NCI-H82 treated with DMSO at 0.1 percent for 48 hours (cell line): ENCODE measurements around the gene MED6.
A peak's percentile ranks its signal among the peaks of the same experiment; 100 is the strongest.

Experiments
- DNase-seq: peaks from one replicate; lab custom pipeline; 2025; ENCODE audit not compliant: unreplicated experiment; lab: John Stamatoyannopoulos, UW

MED6 gene, protein sequence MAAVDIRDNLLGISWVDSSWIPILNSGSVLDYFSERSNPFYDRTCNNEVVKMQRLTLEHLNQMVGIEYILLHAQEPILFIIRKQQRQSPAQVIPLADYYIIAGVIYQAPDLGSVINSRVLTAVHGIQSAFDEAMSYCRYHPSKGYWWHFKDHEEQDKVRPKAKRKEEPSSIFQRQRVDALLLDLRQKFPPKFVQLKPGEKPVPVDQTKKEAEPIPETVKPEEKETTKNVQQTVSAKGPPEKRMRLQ

DNA sequence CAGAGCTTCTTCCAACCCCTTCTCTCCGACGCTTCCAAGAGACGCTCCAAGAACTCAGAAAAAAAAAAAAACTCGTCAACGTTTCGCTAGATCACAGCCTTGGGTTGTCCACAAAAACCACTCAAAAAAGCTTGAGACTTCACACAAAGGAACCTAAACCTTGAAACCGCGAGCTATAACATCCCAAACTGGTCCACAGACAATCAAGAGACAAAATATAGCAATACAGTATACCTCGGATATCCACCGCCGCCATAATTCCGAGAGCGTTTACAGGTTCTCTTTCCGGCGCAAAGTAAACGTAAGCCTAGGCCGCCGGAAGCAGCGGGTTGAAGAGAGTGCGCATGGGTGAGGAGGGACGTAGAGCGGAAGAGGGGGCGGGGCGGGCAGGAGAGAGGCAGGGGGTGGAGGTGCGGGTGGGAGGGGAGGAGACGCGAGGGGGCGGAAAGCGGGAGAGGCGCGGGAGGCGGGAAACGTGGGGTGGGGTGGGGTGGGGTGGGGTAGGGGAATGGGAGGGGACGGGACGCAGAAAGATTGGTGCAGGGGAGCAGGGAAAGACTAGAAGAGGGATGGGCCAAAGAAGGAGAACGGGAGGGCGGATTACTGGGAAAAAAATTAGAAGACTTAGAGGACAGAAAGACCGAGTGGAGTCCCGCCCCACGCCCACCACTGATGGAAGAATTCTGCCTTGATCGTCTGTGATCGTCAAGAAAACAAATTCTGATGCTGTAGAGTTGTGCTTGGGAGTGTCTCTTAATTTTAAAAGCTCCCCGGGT is at the start of gene MED6:
Gene MED6, minus strand, starts transcription at position 274 of the 776 bp plus-strand sequence. Its CDS starts 18 bp downstream, at position 256.
- peak; percentile 95 for DNase-seq

DNA sequence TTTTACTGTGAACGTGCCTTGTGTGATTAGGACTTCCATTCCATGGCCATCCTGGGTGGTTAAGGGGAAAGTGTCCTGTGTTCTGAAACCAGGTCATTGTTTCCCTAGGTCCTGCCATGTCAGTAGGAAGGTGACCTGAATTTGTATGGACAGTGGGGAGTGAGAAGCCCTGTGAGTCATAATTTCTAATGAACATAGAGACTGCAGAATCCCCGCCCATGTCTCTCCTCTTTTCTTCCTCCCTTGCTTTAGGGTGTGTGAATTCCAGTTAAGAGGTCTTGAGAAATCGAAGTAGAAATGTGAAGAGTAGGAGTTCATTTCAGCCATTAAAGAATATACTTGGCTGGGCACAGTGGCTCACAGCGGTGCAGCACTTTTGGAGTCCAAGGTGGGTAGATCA is 49.3 kb upstream of the MED6 start:
- no peak for DNase-seq

DNA sequence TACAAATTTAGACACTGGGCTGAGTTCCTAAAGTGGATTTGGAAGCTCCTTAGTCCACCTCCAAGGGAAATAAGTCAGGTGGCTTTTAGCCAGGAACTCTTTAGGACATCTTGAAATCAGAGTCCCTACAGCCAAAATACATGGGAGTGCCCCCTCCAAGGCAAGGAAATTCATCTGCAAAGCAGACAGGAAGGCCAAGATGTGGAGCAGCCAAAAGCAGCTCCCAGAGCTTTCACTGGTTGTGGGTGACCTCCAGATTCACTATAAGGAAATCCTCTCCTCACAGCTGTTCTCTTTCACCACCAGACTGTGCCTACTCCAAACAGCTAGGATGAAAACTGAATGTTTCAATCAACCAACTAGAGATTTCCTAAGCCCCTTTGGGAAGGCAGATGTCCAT is 47.9 kb upstream of the MED6 start:
- DNase-seq = no peak

DNA sequence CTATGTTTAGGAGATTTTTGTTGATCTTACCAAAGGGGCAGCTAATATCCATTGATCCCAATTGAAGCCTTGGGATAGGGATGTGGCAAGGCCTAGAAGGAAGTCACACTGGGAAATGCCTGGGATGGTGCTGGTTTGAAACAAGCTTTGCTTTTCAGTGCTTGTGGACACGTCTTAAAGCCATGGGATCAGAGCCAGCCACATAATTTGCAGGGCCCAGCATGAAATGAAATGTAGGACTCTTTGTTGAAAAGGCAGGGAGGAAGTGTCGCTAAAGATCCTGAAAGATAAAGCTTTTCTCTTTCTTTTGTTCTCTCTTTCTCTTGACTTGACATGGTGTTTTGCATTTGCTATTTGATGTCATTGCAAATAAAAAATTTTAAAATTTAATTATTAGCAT is 46.2 kb upstream of the MED6 start:
- no peak for DNase-seq

DNA sequence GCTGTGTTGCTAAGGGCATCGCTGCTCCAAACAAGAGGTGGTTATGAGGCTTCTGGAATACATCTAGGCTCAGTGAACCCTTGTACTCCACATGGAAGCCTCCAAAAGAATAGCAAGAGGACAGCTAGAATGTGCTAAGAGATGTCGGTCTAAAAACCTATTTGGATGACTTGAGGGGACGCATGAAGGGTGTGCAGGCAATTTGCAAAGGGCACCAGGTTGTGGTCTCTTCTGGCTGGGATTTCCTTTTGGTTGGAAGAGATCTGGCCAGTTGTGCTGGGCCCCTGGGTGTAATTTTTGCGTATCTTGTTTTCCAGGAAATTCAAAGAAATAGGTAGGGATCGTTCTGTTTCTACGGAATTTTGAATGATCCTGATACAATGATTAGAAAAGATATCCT is 45.4 kb upstream of the MED6 start:
- no peak for DNase-seq

DNA sequence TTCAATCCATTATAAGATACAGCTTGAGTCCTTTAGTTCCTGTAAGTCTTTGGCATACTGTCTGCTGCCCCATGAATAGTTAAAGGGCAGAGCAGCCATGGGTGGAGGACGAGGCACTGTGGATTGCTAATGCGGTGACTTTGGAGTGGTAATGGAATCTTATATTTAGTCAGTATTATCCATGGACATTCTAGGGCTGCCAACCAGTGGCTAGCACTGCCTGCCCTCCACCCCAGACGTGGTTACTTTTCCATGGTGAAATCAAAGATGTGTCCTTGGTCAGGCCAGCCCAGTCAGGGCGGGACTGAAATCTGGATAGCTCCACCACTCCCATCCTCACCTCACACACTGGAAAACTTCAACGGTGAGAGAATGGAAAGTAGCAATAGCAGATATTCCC is 43.5 kb upstream of the MED6 start:
- no peak for DNase-seq

DNA sequence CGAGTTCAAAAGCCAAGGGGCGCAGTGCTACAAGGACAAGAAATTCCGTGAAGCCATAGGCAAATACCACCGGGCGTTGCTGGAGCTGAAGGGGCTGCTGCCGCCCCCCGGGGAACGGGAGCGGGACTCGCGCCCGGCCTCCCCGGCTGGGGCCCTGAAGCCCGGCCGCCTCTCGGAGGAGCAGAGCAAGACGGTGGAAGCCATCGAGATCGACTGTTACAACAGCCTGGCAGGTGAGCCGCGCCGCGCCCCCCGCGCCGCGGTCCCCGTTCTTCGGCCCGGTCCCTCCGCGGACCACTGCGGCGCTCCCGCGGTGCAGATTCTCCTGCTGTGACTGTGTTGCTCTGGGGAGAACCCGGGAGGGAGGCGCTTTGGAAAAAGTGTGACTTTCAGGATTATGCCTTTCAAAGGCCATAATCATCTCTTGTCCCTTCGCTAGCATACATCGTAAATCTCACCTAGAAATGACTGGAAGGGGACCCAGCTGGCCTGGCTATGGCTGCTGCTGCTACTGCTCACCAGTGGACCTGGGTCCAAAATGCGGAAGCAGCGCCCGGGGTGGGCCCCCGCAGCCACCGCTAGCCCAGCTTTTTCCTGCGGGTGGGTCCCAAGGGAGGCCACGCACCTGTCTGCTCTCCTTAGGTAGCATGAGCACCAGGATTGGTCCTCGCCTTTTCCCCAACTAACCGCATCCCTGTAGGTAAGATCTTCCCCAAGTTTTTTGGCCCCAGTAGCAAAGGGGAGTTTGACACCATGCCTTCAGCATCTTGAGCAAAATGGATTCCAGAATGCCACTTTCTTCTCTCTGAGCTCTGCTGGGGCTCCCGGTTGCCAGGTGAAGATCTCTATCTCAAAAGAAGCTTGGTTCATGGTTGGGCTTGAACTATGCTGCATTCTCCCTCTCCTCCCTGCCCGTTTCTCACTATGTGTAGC is 42.1 kb upstream of the MED6 start:
- DNase-seq = no peak

DNA sequence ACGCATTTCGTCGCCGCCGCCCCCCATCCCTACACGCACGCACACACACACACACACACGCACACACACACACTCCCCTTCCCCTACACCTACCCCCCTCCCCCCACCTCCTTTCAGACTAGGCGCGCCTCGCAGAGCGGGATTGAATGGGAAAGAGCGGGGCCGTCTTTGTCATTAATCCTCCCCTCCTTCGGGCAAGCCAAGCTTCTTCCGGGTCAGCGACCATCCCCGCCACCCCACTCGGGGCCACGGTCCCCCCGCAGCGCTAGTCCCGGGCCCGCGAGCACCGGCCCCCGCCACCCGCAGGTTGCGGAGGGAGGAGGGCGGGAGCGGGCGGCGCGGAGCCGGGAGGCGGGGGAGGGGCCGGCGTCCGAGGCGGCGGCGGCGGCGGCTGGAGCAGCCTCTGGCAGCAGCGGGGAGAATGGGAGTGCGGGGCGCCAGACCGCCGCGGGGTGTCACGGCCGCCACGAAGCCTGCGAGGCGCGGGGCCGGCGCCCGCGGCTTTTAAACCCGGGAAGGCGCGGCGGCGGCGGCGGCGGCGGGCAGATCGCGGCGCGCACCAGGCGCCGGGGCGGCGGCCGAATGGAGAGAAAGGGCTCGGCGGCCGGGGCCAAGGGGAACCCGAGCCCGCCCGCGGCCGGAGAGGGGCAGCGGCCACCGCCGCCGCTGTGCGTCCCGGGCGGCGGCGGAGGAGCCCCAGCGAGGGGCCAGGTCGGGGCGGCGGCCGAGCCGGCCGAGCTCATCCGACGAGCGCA is 41.3 kb upstream of the MED6 start, which contains the start of gene TTC9:
Gene TTC9, plus strand, starts transcription at position 369 of the 755 bp plus-strand sequence. Its CDS starts 214 bp downstream, at position 583.
- no peak for DNase-seq

DNA sequence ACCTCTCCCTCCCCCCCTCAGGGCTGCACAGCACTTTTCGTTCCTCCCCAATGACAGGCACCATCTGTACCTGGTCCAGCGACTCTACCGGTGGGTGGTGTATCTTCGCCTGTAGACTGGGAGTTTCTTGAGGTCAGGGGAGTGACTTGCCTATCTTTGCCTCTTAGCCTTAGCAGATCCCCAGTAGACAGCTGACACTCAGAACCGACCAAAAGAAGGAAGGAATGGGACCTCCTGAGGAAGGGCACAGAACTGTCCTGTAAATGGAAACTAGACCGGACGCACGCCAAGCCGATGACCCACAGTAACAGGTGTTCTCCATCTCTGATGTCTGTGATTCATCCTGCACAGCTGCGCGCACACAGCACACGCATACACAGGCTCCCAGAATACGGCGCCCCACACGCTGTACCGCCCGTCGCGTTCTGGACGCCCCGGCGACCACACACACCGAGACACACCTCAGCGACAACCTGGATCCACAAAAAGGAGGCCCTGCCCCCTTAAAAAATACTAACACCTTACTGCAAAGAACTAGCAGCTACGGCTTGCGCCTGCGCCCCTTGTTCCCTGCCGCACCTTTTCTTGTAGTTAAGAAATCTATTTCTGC is 40.6 kb upstream of the MED6 start:
- no peak for DNase-seq

DNA sequence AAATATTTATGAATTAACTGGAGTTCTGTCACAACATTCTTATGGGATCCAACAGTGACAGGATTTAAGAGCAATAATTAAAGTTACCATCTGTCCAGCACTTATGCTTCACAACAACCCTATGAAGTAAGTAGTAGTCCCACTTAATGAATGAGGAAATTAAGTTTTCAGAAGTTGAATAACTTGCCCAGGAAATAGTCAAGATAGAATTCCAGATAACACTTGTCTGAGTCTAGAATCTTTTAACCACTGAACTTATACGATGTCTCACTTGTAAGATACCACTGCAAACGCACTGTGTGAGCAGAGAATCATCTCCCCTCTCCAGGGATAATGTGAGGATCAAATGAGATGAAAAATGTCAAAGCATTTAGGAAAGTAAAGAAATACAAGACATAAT is 38.0 kb upstream of the MED6 start:
- DNase-seq = peak; percentile 65

DNA sequence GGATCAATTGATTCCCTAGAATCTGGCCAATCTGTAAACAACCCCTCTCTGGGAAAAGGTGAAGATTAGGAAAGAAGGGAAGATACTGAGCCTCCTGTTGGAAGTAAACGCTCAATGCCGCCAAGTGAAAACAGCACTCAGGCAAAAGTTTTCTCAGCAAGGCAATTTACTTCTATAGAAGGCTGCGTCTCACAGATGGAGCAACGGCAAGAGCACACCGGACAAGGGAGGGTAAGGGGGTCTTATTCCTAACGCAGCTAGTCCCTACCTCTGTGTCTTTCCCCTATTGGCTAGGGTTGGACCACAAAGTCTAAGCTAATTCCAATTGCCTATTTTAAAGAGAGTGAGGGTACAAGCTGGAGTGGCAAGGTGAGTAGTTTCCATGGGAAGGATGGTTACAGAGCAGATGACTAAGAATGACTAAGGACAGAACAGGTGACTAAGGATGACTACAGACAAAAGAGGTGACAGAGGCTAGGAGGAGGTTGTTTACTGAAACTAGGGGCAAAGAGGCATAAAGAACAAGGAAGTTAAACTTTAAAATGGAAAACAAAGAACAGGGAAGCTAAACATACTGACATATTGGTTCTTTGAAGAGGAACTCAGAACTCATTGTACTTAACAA is 35.6 kb upstream of the MED6 start:
- no peak for DNase-seq

DNA sequence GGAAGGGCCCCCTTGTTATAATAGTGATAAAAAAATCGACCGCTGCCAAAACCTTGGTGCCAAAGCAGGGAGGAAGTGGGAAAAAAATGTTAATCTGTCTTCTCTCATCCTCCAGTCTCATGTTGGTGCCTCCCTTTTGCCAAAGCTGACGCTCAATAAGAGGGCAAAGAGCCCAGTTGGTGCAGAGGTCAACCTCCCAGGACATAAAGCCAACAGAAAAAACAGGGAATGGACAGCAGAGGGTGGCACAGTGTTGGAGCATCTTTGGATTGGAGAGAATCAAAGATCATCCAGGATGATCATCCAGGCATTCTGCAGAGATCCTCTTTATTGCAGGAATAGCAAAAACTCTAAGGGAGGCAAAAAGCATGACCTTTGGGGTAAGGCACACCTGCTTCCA is 31.5 kb upstream of the MED6 start:
- no peak for DNase-seq

DNA sequence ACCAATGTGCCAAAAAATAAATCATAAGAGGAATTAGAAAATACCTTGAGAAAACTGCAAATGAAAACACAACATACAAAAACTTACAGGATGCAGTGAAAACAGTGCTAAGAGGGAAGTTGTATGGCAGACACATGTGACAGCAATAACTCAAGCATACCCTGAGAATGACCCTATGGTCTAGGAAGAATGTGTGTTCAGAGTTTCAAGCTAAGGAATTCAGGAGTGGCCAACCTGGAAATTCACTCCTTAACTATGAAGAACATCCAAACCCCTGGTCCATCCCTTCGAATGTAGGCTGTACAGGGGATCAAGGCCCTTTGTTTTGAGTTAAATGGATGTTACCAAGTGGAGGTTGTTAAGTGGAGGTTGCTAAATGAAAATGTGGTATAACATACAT is 24.5 kb upstream of the MED6 start:
- DNase-seq = no peak

DNA sequence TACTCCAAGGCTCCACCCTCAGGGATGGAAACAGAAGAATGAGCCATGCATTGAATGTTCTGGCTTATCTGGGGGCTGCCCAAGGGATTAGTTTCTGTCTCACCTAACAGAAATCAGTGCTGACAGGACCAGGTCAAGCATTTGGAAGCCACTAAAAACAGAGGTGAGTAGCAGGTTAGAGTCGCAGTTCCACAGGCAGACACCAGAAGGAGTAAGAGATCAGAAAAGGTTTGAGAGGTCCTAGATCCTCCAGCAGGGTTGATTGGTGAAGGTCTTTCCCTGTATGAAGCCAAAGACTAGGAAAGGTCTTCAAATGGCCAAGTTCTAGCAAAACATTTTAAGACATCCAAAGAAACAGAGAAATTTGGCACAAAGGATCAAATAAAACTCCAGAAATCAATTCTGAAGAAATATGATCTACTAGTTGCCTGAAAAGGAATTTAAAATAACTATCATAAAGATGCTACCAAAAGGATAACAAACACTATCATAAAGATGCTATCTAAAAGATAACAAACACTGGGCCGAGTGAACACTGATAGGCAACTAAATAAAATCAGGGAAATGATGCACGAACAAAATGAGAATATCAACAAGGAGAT is 21.8 kb upstream of the MED6 start:
- peak; percentile 56 for DNase-seq

DNA sequence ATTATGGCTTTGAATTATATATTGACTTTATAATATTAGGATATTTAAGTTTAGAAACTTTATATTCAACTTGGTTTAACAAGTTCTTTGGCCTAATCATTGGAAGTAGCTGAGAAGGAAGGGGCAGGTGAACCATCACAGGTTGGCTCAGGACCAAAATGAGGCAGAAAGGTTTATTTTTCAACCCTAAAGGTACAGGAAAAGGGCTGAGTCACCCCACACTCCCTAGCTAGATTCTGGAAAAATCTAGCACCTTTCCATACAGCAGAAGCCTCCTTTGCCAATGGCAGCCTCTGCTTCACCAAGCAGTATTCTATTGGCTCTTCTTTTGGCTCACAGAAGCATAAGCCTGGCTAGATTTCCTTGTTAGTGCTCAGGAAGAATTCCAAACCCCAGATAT is 19.3 kb upstream of the MED6 start:
- DNase-seq = no peak

DNA sequence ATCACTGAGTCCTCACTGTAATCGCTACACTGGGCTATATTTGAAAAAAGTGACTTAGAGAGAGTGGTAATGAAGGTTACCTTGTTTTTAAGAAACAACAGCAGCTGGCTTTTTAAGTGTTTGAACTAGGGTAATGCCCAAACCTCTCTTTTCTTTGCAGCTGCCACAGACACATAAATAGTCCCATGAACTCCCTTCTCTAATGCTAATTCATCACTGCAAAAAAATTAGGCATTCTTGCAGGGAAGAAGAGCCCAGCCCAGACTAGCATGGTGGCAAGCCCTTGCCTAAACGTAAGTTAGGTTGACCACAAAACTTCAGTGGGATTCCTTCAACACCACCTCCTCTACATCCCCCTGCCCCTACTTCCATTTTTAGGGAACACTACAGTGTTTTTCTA is 17.9 kb upstream of the MED6 start:
- no peak for DNase-seq

DNA sequence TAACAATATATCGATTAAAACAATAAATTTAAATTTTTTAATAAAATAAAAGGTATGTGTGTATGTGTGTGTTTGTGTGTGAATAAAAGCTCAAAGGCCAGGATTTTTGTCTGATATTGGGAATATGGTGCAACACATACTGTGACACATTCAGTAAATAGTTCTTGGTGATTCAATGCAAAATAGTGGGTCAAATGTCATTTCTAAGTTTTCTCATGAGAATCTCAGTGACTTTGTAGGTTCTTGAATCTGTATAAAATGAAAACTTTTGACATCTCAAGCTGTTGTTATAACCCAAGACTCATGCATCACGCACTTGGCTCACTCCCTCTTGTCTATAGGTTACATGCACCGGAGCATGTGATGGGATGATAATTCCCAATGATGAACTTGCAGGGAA is 16.2 kb upstream of the MED6 start:
- DNase-seq = no peak

DNA sequence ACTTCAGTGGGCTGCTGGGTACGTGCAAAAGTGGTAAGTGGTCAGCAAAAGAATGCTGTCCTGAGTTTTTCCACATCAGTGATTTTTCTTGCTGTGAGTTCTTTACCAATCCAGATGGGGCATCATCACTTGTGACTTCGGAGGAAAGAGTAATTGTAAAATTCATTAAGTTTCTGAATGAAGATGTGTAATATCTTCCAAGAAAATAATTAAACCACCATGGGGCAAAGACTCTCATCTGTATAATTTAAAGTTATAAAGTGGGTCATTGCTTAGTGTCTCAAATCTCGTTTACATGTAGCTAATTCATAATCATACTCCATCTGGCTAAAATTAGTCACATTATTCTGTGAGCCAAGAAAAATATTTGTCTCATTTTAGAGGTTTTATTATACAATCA is 10.8 kb upstream of the MED6 start:
- DNase-seq = no peak

DNA sequence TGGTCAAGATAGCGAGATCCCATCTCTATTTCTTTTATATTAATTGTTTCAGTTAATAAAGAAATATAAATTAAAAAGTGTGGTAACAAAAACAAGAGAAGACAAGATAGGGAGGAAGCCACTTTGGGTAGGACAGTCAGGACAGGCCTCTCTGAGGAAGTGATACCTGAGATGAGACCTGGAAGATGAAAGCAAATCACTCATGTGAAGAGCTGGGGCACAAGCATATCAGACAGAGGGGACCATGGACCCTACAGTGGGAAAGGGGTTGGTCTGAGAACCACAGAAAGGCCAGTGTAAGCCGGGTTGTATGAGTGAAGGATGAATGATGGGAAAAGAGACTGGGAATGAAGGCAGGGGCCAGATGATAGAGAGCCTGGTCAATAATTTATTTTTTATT is 1.8 kb upstream of the MED6 start:
- DNase-seq = no peak

DNA sequence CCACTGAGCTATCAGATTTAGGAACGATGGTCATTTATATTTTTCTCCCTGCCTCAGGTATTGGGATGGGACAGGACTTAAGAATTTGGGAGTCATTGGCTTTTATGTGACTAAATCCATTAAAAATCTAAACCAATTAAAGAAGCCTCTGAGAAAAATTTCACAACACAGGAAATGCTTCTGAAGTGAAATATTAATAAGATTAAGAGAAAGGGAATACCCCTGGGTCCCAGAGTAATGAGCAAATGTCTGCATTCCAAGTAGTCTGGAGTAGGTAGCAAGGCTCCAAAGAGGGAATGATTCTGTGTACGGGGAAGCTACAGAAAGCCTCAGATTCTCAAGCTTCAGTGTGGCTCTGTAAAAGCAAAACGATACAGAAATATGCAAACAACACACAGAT is 707 bp upstream of the MED6 start:
- no peak for DNase-seq
